ENCODE data around the gene CERS6.
A peak's percentile ranks its signal among the peaks of the same experiment; 100 is the strongest.

CERS6 gene

DNA sequence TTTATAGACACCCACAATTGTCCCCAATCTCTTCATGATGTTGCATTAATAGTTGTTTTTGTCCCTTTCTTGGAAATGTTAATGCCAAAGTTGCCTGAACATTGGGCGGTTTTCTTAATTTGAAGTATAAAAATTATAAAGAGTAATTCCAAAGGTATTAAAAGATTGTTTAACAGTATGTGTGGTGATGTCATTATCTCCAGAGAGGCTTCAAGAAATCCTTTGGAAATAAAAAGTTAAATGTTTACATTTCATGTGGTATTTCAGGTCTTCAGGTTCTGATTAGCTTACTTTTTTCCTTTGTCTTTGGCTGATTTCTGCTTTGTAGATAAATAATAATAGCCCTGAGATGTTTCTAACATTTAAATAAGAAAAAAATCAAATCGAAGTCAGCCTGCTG lies 317.1 kb downstream of the CERS6 start:
- no peak for DNase-seq (ENCODE audit: extremely low read depth, low read depth)
- TF ChIP-seq, protein P1, sequence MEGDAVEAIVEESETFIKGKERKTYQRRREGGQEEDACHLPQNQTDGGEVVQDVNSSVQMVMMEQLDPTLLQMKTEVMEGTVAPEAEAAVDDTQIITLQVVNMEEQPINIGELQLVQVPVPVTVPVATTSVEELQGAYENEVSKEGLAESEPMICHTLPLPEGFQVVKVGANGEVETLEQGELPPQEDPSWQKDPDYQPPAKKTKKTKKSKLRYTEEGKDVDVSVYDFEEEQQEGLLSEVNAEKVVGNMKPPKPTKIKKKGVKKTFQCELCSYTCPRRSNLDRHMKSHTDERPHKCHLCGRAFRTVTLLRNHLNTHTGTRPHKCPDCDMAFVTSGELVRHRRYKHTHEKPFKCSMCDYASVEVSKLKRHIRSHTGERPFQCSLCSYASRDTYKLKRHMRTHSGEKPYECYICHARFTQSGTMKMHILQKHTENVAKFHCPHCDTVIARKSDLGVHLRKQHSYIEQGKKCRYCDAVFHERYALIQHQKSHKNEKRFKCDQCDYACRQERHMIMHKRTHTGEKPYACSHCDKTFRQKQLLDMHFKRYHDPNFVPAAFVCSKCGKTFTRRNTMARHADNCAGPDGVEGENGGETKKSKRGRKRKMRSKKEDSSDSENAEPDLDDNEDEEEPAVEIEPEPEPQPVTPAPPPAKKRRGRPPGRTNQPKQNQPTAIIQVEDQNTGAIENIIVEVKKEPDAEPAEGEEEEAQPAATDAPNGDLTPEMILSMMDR (IDR thresholded peaks at IDR 0.05; ENCODE audit: low read depth, low read length, missing control alignments), result no peak
- no peak overlapping the region for H3K4me3 ChIP-seq (replicated peaks; ENCODE audit: low read depth, low read length)

DNA sequence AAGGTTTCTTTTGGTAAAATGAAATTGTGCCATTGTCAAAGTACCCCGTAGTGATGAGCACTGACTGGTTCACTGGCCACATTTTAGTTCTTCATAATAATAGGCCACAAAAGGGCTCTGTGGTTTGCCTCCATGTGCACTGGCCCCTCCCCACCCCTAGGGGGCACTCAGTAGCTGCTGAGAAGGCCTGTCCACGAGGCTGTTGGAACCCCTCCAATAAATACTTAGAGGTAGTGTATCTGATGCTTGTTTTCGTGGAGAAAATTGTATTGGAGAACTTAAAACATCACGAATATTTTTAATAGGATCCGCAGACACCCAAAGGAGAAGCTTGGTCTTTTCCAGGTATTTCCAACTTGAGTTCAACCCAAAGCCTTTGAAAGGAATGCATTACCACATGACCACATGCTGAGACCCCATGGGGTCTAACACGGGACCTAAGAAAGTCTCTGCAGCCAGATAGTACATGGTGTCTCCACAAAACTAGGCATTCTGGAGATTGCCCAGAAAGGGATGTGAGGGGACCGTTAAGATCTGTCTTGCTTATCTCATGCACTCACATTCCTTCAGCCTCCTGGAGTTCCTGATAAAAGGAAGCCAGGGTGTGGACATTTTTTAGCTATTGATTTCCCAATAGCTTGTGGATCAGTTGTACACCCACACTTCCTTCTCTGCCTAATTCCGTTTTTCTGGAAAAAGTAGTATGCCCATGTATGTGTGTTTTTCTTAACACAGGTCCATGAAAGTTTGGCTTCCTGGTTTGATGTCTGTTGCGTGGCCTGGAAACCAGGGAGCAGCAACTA lies 317.8 kb downstream of the CERS6 start:
- DNase-seq (ENCODE audit: extremely low read depth, low read depth), result peak; percentile 26
- H3K4me3 ChIP-seq (replicated peaks; ENCODE audit: low read depth, low read length), result no peak overlapping the region
- TF ChIP-seq, protein P1 (IDR thresholded peaks at IDR 0.05; ENCODE audit: low read depth, low read length, missing control alignments), result peak; percentile 90

DNA sequence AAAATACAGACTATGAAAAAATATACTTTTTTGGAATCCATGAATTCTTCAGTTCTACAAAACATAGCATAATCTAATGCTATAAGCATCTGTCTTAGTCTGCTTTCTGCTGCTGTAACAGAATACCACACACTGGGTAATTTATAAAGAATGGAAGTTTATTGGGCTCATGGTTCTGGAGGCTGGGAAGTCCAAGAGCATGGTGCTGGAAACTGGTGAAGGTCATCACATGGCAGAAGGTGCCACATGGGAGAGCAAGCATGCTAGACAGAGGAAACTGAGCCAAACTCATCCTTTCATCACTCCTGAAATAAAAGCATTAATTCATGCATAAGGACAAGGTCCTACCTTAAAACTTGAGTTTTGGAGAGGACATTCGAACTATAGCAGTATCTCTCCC lies 319.8 kb downstream of the CERS6 start:
- no peak for DNase-seq (ENCODE audit: extremely low read depth, low read depth)
- TF ChIP-seq, protein P1 (IDR thresholded peaks at IDR 0.05; ENCODE audit: low read depth, low read length, missing control alignments), result no peak
- no peak overlapping the region for H3K4me3 ChIP-seq (replicated peaks; ENCODE audit: low read depth, low read length)

DNA sequence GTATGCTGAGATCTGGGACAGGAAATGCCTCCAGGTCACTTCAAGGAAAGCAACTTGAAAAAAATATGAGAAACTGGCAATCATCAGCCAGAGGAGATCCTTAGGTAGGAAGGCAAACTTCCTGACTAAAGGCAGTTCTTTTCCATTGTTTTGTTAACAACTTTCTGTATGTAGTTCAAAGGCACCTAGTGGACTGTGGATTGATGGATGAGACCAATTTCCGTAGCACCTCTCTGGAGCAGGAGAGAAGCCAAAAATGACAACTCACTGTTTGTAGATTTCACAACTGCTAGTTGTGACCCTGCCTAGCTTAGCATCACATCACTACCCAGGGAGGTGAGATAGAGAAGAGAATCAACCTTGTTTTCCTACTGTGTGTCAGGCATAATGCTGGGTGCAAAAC lies 324.6 kb downstream of the CERS6 start:
- DNase-seq (ENCODE audit: extremely low read depth, low read depth), result no peak

GRCh38 chr2:168781191-168781817 lies 325.2 kb downstream of the CERS6 start:
- no peak overlapping the region for H3K4me3 ChIP-seq (replicated peaks; ENCODE audit: low read depth, low read length)
- no peak for DNase-seq (ENCODE audit: extremely low read depth, low read depth)
- TF ChIP-seq, protein P1 (IDR thresholded peaks at IDR 0.05; ENCODE audit: low read depth, low read length, missing control alignments), result no peak

More for the DNA sequence above, 324.6 kb downstream of the CERS6 start:
- no peak overlapping the region for H3K4me3 ChIP-seq (replicated peaks; ENCODE audit: low read depth, low read length)
- TF ChIP-seq, protein P1 (IDR thresholded peaks at IDR 0.05; ENCODE audit: low read depth, low read length, missing control alignments), result no peak

GRCh38 chr2:168782271-168782670 lies 326.2 kb downstream of the CERS6 start:
- H3K4me3 ChIP-seq (replicated peaks; ENCODE audit: low read depth, low read length), result no peak overlapping the region
- DNase-seq (ENCODE audit: extremely low read depth, low read depth), result no peak
- TF ChIP-seq, protein P1 (IDR thresholded peaks at IDR 0.05; ENCODE audit: low read depth, low read length, missing control alignments), result no peak
